NCI-H1092 treated with DMSO at 0.1 percent for 48 hours (cell line): ENCODE results near the gene RNF26.
"Not testable (repeated sequence)": the region's sequence is repeated elsewhere in the genome, so short reads cannot be mapped to it uniquely, and the experiment has no call there.

ENCODE experiments used
- DNase-seq: peaks from one replicate; lab custom pipeline; 2025; lab: John Stamatoyannopoulos, UW

RNF26 gene

DNA sequence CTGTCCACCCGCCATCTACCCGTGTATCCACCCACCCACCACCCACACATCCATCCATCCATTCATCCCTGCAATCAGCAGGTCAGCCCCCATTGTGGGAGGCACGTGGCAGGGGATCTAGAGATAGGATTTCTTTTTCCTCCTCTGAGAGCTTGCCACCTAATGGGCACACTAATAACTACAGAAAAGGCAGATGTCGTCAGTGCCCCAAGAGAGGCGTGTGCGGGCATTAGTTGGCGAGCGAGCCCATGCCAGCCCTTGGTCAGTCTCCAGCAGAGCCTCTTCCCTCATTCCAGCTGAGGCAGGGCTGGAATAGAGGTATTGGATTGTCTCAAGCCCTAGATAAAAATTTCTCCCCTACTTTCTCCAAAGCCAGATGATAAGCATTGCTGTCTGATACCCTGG is 37.5 kb downstream of the RNF26 start:
- peak; percentile 75 for DNase-seq

DNA sequence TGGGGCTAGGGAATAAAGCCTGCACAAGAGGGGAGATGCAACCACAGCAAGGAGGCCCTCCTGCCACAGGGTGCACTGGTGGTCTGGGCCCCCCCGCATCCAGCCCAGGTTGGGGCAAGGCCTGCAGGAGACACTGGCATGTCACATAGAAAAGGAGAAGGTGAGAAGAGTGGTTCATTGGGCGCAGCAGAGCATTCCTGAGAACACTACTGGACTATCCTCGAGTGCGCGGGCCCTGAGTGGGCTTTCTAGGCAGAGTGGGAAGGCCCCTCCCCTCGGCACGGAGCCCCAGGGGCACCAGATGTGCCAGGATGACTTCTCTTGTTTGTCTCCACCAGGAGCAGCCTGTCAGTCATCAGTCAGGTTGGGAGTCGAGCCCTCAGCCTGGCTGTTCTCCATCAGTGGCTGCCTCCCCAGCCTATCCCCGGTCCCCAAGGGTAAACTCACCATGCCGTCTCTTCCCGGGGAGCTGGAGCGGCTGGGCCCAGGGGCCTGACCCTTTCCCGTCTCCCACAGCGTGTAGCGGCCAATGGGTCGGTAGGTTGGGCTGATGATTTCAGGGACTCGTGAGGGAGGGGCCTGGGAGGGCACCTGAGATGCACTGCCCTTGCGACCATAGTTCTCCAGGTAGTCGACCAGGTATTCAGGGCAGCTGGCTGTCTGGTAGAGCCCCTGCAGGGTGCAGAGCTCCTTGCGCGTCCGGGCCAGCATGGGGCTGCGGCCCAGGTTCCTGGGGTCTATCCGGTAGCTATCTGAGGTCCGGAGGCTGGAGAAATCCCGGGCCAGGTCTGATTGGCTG is 38.1 kb downstream of the RNF26 start:
- no peak for DNase-seq

DNA sequence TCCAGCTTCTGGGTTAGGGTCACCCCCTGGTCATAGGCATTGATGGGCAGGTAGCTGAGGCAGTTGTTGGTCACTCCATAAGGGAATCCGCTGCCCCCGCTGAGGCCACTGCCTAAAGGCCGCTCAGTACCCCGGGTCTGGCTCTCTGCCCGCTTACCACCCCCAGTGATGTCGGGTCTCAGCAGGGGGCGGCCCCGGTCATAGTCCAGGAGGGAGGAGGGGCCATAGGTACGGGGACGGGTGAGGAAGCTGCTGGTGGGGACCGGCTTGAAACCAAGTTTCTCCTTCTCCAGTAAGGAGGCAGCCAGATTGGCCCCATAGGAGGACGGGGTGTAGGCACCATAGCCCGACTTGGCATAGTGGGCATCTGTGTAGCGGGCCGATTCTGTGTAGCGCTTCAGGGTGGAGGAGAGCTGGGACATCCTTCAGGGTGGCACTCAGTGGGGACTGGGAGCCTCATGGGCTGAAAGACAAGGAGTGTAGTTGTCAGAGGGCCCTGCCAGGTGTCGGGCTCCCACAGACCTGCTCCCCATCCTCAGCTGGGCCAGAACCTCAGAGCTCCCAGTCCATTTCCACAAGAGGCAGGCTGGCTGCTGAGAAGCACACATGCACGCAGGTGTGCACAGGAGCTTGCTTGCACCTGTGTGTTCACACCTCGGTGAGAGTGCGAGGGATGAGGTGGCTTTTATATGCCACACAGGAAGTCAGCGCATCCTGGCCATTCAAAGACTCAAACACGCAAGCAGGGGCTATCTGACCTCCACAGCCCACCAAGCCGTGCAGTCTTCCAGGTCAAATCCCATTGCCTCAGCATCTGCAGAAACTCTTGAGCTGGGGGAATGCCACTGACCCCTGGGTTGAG is 39.0 kb downstream of the RNF26 start:
- DNase-seq, result no peak

DNA sequence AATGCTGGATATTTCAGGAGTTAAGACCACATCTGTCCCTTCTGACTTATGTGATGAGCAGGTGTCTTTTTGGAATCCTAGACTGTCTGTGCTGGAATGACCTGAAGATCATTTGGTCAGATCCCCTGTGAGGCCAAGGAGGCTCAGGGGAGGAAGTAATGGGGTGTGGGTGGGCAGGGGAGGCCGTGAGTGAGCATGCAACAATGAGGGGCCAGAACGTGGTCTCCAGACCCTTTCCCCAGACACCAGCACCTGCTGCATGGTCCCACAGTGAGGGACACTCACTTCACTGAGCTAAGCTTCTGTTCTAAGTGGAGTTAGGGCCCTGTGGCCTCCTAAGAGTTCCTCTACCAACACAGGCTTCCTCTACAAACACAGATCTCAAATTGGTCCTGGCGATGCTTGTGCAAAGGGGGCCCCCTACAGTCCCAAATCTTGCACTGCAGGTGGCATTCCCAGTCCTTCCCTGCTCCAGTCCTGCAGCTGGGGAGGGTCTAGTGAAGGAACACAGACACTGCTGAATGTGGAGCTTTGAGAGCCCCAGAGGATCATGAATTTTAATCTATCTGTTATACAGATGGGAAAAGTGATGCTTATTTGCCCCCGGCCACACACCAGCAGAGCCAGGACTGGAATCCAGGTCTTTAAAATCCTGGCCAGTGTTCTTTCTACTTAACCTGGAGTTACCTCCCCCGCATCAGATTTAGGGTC is 39.7 kb downstream of the RNF26 start:
- DNase-seq, result peak; percentile 82

DNA sequence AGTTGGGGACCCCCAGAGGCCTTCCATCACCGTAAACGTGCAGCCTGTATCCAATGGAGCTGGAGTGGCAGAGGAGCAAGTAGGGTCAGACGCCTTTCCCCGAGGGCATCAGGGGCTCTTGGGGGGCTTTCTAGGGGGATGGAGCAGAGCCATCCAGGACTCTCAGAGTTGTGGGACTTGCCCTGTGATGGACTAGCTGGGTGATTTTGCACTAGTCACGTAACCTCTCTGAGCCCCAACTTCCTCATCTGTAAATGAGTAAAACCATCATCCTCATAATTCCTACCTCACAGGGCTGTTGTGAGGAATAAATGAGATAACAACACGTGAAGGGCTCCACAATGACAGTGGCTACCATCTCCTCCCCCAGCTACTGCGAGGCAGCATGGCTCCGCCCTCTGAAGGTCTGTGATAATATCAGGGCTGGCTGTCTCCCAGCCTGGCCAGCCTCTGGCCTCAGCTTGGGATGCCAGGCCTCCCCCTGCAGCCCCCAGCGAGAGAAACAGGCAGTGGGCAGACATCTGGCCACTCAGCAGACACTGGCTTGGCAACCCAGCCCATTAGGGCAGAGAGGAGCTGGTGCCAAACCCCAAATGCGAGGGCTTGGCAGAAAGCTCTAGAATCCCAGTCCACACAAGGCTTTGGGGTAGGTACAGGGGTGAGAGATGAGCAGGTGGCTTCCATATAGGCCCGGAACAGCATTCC is 40.5 kb downstream of the RNF26 start:
- no peak for DNase-seq

DNA sequence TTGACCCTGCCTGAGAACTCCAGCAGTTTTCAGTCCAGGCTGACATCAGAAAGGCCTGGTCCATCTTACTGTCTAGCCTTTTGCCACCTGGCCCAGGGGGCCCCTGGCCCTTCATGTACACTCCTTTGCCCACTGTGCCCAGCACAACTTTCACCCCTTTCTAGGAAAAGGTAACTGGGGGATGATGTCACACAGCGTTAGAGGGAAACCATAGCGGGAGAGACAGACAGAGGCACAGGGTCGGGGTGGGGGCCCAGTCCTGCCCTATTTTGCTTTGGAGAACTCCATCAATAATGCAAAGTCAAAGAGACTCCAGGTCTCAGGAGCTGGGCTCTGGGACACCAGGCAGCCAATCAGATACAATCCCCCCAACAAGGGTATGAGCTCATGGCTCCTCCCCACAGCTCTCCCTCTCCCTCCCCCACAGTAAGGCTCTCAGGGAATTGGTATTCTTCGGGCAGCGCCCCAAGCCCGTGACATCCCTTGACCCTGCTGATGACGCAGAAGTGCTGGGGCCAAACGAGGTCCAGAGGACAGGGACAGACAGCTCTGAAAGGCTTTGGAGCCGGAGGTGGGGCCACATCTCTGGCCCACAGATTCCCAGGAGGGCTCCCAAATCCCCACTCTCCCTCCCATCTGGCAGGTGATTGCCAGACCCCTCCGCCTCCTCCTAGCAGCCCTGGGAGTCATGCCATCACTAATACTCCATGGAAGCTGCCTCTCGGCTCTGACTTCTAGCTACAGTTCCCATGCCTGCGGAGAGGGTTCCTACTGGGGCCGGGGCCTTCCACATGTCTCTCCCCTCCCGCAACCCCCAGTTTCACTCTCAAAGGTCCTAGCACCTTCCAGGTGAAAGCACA is 41.2 kb downstream of the RNF26 start:
- no peak for DNase-seq

DNA sequence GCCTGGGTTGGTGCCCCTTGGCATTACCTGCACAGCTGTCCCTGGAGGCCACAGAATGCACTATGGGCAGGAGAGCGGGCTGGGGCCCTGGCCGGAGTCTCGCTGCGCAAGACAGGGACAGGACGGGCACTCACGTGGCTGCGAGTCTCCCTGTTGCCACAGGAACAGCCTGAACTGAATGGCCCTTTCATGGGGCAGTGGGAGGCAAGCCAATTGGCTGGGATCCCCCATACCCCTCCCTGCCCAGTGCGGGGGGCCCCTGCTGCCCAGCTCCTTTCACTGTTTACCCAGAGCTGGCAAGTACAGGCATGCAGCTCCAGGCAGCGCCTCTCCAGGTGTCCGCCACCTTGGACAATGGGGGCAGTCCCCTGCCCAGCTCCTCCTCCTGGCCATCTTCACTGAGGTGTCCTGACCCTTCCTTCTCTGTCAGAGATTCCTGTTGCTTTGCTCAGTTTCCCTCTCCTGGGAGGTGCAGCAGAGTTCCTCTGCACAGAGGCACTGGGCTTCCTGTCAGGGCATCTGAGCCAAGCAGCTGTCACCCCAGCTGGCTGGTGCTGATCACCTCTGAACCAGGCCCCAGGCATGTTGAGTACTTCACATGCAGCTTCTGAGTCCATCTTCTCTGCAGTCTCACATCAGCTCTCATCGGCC is 42.0 kb downstream of the RNF26 start:
- no peak for DNase-seq

DNA sequence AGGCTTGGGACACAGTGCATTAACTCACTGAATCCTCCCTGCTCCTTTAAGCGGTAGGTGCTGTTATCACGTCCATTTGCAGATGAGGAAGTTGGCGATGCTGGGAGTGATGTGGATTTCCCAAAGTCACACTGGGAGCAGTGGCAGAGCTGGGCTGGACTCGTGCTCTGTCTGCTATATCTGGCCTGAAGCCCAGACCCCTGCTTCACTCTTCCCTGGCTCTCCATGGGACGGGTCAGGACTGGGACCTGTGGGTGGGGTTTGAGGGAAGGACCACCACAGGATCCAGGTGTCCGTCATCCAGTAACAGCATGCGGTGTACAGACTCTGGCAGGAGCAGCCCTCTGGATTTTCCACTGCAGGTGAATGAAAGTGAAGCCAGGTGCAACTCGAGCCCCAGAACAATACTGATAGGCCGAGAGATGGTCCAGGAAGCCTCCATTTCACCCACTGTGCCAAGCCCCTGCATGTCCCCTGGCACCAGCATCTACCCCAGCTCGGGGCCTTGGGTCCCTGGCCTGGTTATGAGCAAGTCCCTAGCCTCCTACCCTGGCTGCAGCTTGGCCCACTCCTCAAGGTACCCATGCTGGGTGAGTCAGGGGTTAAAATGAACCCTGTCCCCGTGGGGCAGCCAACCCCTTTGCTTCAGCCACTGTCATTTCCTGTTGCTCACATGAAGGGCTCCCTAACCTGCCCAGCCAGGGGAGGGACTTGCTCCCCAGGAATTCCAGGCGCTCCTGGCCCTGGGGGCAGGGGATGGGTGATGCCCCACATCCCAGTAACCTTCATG is 43.0 kb downstream of the RNF26 start:
- DNase-seq, result no peak

DNA sequence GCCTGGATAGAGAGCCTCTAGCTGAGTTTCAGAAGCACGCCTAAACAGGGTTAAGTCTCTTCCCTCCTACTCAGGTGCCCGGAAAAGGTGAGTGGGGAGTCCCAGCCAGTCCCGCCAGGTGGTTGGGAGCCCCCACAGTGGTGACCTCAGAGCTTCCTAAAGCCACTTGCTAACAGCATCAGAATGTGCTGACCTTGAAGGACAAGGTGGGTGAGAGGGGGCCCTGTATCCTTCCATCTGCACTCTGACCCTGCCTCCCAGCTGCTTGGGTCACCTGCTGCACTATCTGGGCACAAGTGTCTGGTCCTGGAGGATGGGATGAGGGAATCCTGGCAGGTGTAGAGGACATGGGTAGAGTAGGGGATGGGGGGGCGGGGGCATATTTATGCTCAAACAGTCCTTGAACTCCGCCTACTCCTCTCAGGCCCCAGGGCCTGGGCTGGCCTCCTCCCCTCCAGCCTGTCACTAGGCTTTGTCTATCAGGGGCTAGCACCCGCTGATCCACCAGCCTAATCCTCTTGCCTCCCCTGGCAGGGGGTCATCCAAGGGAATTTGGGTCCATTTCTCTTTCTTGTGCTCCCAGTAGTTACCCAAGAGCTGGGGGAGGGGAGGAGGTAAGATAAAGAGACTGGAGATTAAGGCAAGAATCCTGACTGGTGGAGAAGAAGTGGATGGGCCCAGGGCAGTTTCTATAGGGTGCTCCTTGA is 43.8 kb downstream of the RNF26 start:
- no peak for DNase-seq

DNA sequence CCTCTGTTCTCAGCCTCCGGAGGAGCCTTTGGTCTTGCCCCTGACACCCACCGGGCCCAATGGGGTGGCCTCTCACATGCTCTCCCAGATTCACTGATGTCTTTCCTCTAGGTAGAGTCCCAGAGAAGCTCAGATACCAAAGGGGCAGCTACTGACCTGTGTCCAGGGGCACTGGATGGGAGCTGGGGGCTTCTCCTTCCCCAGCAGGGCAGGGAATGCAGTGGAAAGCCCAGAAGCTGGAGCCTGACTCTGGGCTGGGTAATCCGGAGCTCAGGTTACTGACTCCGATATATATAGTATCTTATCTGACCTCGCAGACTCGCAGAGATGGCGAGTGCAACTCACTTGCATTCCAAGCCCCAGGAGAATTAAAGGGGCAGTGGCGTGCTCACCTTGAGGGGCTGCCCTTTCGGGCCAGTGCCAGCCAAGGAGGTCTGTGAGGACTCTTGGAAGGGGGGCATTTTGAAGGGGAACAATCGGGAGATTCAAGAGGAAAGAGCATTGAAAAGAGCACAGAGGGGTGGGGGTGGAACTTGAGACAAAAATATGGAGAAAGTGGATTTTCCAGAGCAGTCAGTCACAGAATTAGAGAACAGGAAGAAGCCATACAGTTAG is 44.6 kb downstream of the RNF26 start:
- no peak for DNase-seq

DNA sequence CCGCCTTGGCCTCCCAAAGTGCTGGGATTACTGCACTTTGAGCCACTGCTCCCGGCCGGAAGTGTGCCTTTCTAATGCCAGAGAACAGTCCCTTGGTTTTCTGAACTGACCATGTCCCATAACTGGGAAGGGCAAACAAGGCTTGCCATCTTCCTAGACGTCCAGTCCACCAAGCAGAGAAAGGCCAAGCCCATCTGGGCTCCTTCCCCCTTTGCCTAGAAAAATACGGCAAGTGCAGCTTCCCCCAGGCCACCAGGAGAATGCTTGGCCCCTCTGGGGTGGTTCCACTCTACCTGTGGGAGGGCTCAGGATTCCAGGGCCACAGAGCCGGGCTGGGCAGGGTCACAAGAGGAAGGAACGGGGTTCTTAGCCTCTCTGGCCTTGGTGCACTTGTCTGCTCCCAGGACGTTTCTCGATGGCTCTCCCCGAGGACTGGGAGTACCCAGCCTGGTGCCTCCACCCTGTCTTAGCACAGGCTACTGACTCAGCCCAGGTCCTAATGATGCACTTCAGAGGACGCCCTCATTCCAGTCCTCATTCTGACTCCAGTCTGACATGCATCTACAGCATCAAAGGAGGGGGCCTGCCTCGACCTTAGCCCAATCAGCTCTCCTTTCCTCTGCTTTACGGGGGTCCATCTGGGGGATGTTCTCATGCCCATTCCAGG is 46.0 kb downstream of the RNF26 start:
- no peak for DNase-seq

DNA sequence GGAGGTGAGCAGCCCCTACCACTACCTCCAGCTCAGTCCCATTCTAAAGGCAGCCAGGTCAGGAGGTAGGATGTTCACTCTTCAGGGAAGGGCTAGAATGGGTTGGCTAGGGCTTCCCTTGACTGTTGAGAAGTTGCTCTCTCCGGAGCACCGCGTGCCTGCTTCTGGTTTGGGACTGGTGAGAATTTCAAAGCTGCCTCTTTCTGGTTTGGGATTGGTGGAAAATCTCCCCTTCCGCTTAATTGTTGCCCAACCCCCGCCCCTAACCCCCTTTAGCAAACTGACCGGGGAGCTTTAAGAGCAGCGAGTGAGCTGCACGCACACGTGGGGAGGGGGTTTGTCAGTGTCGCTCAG is 46.5 kb downstream of the RNF26 start:
- no peak for DNase-seq

DNA sequence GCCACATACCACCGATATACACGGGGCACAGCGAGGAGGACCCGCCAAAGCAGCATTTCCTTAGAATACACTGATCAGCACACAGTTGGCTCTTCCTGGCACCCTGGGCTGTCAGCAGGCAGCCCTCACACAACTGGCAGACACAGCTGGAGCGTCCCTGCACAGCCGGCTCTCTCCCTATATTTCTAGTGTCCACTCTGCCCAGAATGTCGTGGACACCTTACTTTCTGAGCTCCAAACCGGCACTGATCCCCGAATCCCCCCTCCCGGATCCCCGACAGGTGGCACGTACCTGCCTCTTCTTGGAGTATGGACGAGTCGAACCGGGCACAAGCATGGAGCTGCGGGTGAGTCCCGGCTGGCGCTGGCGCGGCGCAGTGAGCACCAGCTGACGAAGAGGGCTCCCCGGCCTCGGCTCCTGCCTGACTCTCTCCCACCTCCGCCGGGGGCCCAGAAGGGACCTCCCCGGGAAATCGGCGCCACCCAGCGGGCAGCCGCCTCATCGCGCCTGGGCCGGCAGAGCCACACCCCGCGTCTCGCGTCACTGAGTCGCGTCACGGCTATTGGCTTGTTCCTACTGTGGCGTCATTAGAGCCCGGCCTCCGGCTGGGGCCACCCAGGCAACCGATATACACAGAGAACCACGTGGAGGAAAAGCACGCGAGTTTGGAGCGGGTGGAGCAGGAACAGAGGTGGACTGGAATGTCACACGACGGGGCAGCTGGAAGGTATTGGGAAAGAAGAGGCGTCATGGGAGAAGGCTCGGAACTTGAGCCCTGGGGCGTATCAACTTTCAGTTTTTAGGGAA is 47.1 kb downstream of the RNF26 start, which contains the start of gene USP2:
Gene USP2, minus strand, starts transcription at position 510 of the 808 bp plus-strand sequence. CDS start 8,210 bp downstream, outside the sequence.
- DNase-seq, result peak; percentile 97

DNA sequence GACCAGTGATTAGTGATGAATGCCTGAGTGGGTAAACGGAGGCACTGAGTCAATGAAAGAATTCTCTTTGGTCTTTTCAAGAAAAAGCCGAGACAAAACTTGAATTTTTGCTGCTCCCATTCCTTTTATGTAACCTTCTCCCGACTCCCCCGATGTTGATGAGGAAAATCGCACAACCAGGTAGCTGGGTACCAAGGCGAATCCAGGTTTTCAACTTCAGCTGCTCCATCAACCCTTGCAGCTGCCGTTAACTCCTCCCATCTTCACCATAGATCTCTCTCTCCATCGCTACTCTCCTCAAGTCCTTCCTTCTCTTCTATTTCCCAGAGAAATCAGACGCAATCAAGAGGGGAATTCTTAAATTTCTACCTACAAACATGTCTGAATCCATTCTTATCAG is 47.8 kb downstream of the RNF26 start:
- no peak for DNase-seq

DNA sequence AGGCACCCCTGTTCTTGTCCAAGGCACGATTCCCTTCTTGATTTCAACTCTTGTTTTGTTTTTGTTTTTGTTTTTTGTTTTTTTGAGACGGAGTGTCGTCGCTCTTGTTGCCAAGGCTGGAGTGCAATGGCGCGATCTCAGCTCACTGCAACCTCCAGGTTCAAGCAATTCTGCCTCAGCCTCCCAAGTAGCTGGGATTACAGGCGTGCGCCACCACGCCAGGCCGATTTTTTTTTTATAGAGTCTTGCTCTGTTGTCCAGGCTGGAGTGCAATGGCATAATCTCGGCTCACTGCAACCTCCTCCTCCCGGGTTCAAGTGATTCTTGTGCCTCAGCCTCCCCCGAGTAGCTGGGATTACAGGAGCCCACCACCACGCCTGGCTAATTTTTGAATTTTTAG is 48.2 kb downstream of the RNF26 start:
- not testable (repeated sequence) for DNase-seq

DNA sequence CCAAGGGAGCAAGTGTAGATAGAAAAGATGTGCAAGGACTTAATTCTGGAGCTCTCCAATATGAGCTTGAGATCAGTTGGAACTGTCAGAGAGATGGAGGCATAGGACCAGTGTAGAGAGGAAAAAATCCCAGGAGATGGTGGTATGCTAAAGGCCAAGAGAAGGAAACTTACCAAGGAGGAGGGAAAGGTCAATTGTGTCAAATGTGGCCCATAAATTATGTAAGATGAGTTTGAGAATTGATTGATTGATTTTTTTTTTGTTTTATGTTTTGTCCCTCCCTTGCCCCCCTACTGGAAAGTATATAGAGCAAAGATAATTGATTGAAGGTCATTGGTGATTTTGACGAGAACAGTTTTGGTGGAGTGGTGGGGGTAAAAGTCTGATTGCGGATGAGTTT is 50.0 kb downstream of the RNF26 start:
- no peak for DNase-seq
